Hepatocyte (in vitro differentiated cells): Measurements from ENCODE around the gene ARHGAP5. TPM values are rescaled to one million over a fixed set of nuclear protein-coding genes. Genes with fewer than 3 reads are reported as not detected.

Experiments
- DNase-seq: peaks from one replicate; pipeline ENCODE4 v3.0.0-alpha.2; 2016; ENCODE audit warnings: low spot score
- H2AFZ ChIP-seq: fragments of 200-600 bp; sonication (generic); 2 replicates; pipeline ENCODE4 v1.6.0; 2016; ENCODE audit warnings: antibody characterized with exemption, mild to moderate bottlenecking
- H3K27ac ChIP-seq: fragments of 200-600 bp; sonication (generic); 2 replicates; pipeline ENCODE4 v1.5.1; 2016; ENCODE audit warnings: mild to moderate bottlenecking
- H3K27me3 ChIP-seq: fragments of 200-600 bp; sonication (generic); 2 replicates; pipeline ENCODE4 v1.6.1; 2016
- H3K36me3 ChIP-seq: fragments of 200-600 bp; sonication (generic); replicated peaks from 2 replicates; pipeline ENCODE4 v1.5.1; 2016; ENCODE audit warnings: low read depth; ENCODE audit not compliant: insufficient read depth
- H3K4me1 ChIP-seq: fragments of 200-600 bp; sonication (generic); 2 replicates; pipeline ENCODE4 v1.5.1; 2016; ENCODE audit warnings: mild to moderate bottlenecking, moderate library complexity; ENCODE audit not compliant: insufficient read depth
- H3K4me2 ChIP-seq: fragments of 200-600 bp; sonication (generic); 2 replicates; pipeline ENCODE4 v1.6.0; 2016
- H3K4me3 ChIP-seq: fragments of 200-600 bp; sonication (generic); 2 replicates; pipeline ENCODE4 v1.5.1; 2016; ENCODE audit warnings: mild to moderate bottlenecking
- H3K79me2 ChIP-seq: fragments of 200-600 bp; sonication (generic); 2 replicates; pipeline ENCODE4 v1.6.0; 2017; ENCODE audit warnings: mild to moderate bottlenecking
- H3K9me2 ChIP-seq: fragments of 200-600 bp; sonication (generic); replicated peaks from 2 replicates; pipeline ENCODE4 v1.6.0; 2017; ENCODE audit warnings: mild to moderate bottlenecking; ENCODE audit not compliant: insufficient read depth
- H3K9me3 ChIP-seq: fragments of 200-600 bp; sonication (generic); 2 replicates; pipeline ENCODE4 v1.5.1; 2016; ENCODE audit warnings: low read depth, mild to moderate bottlenecking
- H4K20me1 ChIP-seq: fragments of 200-600 bp; sonication (generic); 2 replicates; pipeline ENCODE4 v1.6.0; 2016; ENCODE audit warnings: mild to moderate bottlenecking; ENCODE audit not compliant: insufficient read depth, poor library complexity, severe bottlenecking
- EZH2 ChIP-seq: fragments of 200-600 bp; sonication (generic); IDR thresholded peaks from 2 replicates; pipeline ENCODE4 v1.6.1; 2016; ENCODE audit warnings: antibody characterized with exemption, mild to moderate bottlenecking, borderline replicate concordance
- EZH2phosphoT487 ChIP-seq: fragments of 200-600 bp; sonication (generic); IDR thresholded peaks from one replicate; pipeline ENCODE4 v1.6.1; 2018; ENCODE audit warnings: antibody characterized with exemption, mild to moderate bottlenecking, low read depth, moderate library complexity; ENCODE audit not compliant: unreplicated experiment, severe bottlenecking
- WGBS: methylation state at CpG from one replicate; pipeline ENCODE4 v1.1.6; 2016; ENCODE audit warnings: low lambda C conversion rate; ENCODE audit errors: missing lambda C conversion rate; 5-methylcytosine and 5-hydroxymethylcytosine counted together
- polyA plus RNA-seq: library from polyadenylated mRNA; unstranded; fragments of >200 nt; fragmentation: Nextera tagmentation; extraction: Ambion mirVana; gene quantifications from 2 replicates; pipeline ENCODE4 v1.2.1, GENCODE V29; 2016
- total RNA-seq: library from RNA; depleted of rRNA; stranded (reverse); fragments of >200 nt; gene quantifications from 2 replicates; pipeline ENCODE4 v1.2.3, GENCODE V29; 2014
- TF ChIP-seq, protein P1 (sequence below): fragments of 200-600 bp; sonication (generic); IDR thresholded peaks from 2 replicates; pipeline ENCODE4 v1.5.1; 2016; ENCODE audit warnings: antibody characterized with exemption, mild to moderate bottlenecking; ENCODE audit not compliant: poor library complexity

ARHGAP5 gene
- total and polyA plus RNA-seq, 2 experiments from 2014 or later, result 16.5 to 144 TPM

- WGBS, result 100% methylated on average over 5 of the region's 5 CpGs
- TF ChIP-seq EZH2phosphoT487, result no peak
- TF ChIP-seq EZH2, result no peak
- TF ChIP-seq, protein P1, sequence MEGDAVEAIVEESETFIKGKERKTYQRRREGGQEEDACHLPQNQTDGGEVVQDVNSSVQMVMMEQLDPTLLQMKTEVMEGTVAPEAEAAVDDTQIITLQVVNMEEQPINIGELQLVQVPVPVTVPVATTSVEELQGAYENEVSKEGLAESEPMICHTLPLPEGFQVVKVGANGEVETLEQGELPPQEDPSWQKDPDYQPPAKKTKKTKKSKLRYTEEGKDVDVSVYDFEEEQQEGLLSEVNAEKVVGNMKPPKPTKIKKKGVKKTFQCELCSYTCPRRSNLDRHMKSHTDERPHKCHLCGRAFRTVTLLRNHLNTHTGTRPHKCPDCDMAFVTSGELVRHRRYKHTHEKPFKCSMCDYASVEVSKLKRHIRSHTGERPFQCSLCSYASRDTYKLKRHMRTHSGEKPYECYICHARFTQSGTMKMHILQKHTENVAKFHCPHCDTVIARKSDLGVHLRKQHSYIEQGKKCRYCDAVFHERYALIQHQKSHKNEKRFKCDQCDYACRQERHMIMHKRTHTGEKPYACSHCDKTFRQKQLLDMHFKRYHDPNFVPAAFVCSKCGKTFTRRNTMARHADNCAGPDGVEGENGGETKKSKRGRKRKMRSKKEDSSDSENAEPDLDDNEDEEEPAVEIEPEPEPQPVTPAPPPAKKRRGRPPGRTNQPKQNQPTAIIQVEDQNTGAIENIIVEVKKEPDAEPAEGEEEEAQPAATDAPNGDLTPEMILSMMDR, result no peak
Observed at GRCh38 chr14:32100175-32100574, 23.1 kb downstream of the ARHGAP5 start.

GRCh38 chr14:32102152-32102787 lies 25.2 kb downstream of the ARHGAP5 start:
- DNase-seq, result no peak
- Histone ChIP-seq H3K36me3 (no peaks in the 10 kb centered on the region), H4K20me1 (peaks cover 70% of the 10 kb centered on the region), H3K4me2 (no peak overlapping the region), H3K4me3 (no peak overlapping the region), H3K9me2 (no peaks in the 10 kb centered on the region), H3K79me2 (peaks cover 100% of the 10 kb centered on the region), H3K9me3 (no peaks in the 10 kb centered on the region), H2AFZ (no peak overlapping the region), H3K27ac (no peak overlapping the region), H3K27me3 (no peaks in the 10 kb centered on the region), H3K4me1 (peaks cover 5% of the 10 kb centered on the region)
- WGBS, result 90% methylated on average over 3 of the region's 3 CpGs
- TF ChIP-seq, protein P1, result no peak
- TF ChIP-seq EZH2phosphoT487 (no peak), EZH2 (no peak)

More at GRCh38 chr14:32100175-32100574, 23.1 kb downstream of the ARHGAP5 start:
- DNase-seq, result no peak
- Histone ChIP-seq H3K79me2 (peaks cover 100% of the 10 kb centered on the region), H3K4me3 (no peak overlapping the region), H2AFZ (no peak overlapping the region), H3K4me1 (peaks cover 5% of the 10 kb centered on the region), H4K20me1 (peaks cover 66% of the 10 kb centered on the region), H3K9me3 (no peaks in the 10 kb centered on the region), H3K9me2 (no peaks in the 10 kb centered on the region), H3K36me3 (no peaks in the 10 kb centered on the region), H3K27ac (no peak overlapping the region), H3K4me2 (no peak overlapping the region), H3K27me3 (no peaks in the 10 kb centered on the region)

DNA sequence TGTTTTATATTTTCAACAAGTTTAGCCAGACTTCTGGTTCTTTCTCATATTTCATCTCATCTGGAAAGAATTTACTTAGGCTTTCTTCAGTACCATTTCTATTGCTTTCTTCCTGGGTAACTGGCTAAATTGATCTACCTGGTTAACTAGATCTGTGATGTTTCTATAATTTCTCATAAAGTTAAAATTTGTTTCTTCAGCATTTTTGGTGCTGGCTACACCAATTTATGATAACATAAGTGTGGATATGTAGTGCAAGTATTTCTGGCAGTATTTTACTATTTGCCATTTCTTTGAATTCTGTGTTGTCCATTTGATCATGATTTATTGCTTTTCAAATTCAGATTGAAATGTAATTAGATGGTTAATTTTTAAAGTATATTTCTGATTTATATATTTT lies 25.9 kb downstream of the ARHGAP5 start:
- no peak overlapping the region for H3K4me2 ChIP-seq
- no peaks in the 10 kb centered on the region for H3K36me3 ChIP-seq

More for the DNA sequence above, 25.9 kb downstream of the ARHGAP5 start:
- Histone ChIP-seq H3K4me3 (no peak overlapping the region), H4K20me1 (peaks cover 75% of the 10 kb centered on the region), H3K9me2 (no peaks in the 10 kb centered on the region), H3K4me1 (peaks cover 5% of the 10 kb centered on the region), H3K9me3 (no peaks in the 10 kb centered on the region), H2AFZ (no peak overlapping the region), H3K27me3 (no peaks in the 10 kb centered on the region), H3K27ac (no peak overlapping the region), H3K79me2 (peaks cover 100% of the 10 kb centered on the region)
- TF ChIP-seq, protein P1, result no peak
- TF ChIP-seq EZH2phosphoT487 (no peak), EZH2 (no peak)
- DNase-seq, result no peak
